Keratinocyte (primary cell): ENCODE measurements around the gene DEGS2. TPM values are rescaled to one million over a fixed set of nuclear protein-coding genes. Genes with fewer than 3 reads are reported as not detected.

Experiments used
- DNase-seq: peaks from one replicate; pipeline ENCODE4 v3.0.0-alpha.2; 2011; ENCODE audit warnings: low read depth, missing footprints, low spot score
- FAIRE-seq: peaks from 2 replicates; lab custom pipeline; 2011; peaks lifted over from hg19 to GRCh38; lab: Jason Lieb, UNC
- H2AFZ ChIP-seq: 2 replicates; pipeline ENCODE4 v1.6.0; 2012; ENCODE audit warnings: low read length, control low read depth, inconsistent platforms; ENCODE audit not compliant: control insufficient read depth
- H3K27ac ChIP-seq: 2 replicates; pipeline ENCODE4 v1.5.1; 2011; ENCODE audit warnings: low read length; ENCODE audit not compliant: control insufficient read depth, insufficient read depth
- H3K27me3 ChIP-seq: 3 replicates; pipeline ENCODE4 v1.6.0; 2011; ENCODE audit warnings: low read length; ENCODE audit not compliant: control insufficient read depth, insufficient read depth; ENCODE audit errors: extremely low read depth
- H3K36me3 ChIP-seq, 2 experiments: 2 replicates in 1 of 2; 3 replicates in 1 of 2; pipeline ENCODE4 v1.5.1; 2011; ENCODE audit warnings: low read length in 2 of 2, mild to moderate bottlenecking in 1 of 2; ENCODE audit not compliant: control insufficient read depth in 2 of 2, insufficient read depth in 2 of 2; ENCODE audit errors: extremely low read depth in 1 of 2
- H3K4me1 ChIP-seq: 3 replicates; pipeline ENCODE4 v1.5.1; 2011; ENCODE audit warnings: low read length; ENCODE audit not compliant: control insufficient read depth, insufficient read depth; ENCODE audit errors: extremely low read depth
- H3K4me2 ChIP-seq: 3 replicates; pipeline ENCODE4 v1.6.0; 2011; ENCODE audit warnings: low read depth, low read length; ENCODE audit not compliant: control insufficient read depth, insufficient read depth; ENCODE audit errors: extremely low read depth
- H3K4me3 ChIP-seq, 3 experiments: fragments of 200-600 bp in 1 of 3; sonication (generic) in 1 of 3; 2 replicates in 2 of 3; 3 replicates in 1 of 3; pipeline ENCODE4 v1.5.1; 2011 to 2016; ENCODE audit warnings: low read length in 3 of 3, mild to moderate bottlenecking in 3 of 3, control low read depth in 2 of 3, inconsistent platforms in 1 of 3, low read depth in 1 of 3, mixed read lengths in 1 of 3, mixed run types in 1 of 3, moderate library complexity in 1 of 3; ENCODE audit not compliant: control insufficient read depth in 2 of 3, insufficient read depth in 2 of 3; ENCODE audit errors: extremely low read depth in 1 of 3
- H3K79me2 ChIP-seq: 2 replicates; pipeline ENCODE4 v1.6.0; 2012; ENCODE audit warnings: low read length; ENCODE audit not compliant: control insufficient read depth, insufficient read depth
- H3K9ac ChIP-seq: 3 replicates; pipeline ENCODE4 v1.6.0; 2011; ENCODE audit warnings: low read length; ENCODE audit not compliant: control insufficient read depth, insufficient read depth; ENCODE audit errors: extremely low read depth
- H3K9me1 ChIP-seq: 3 replicates; pipeline ENCODE4 v1.6.0; 2011; ENCODE audit warnings: low read length; ENCODE audit not compliant: control insufficient read depth, insufficient read depth; ENCODE audit errors: extremely low read depth
- H3K9me3 ChIP-seq: 2 replicates; pipeline ENCODE4 v1.5.1; 2012; ENCODE audit warnings: low read depth, low read length; ENCODE audit not compliant: control insufficient read depth
- H4K20me1 ChIP-seq: 3 replicates; pipeline ENCODE4 v1.6.0; 2011; ENCODE audit warnings: low read length; ENCODE audit not compliant: control insufficient read depth, insufficient read depth; ENCODE audit errors: extremely low read depth
- EZH2 ChIP-seq: IDR thresholded peaks from one replicate; pipeline ENCODE4 v1.6.1; 2012; ENCODE audit warnings: inconsistent platforms, mild to moderate bottlenecking, low read length, moderate library complexity
- dilution Hi-C: fragments of 300-500 bp; cut with MboI; formaldehyde crosslinking; loops from one replicate; pipeline ENCODE4 v1.7.0; 2020; ENCODE audit warnings: low sequenced_read_pairs; ENCODE audit not compliant: extremely low pct_ligation_motif_present
- polyA plus RNA-seq, 5 experiments: library from polyadenylated mRNA; depleted of rRNA in 3 of 5; stranded (reverse) in 3 of 5; stranded (forward) in 1 of 5; unstranded in 1 of 5; fragments of >200 nt; gene quantifications; 1 replicate in 1 of 5; 2 replicates in 3 of 5; 3 replicates in 1 of 5; pipeline versions ENCODE4 v1.2.1 to v1.2.3, GENCODE V29; 2011 to 2012; ENCODE audit warnings: missing spikeins in 2 of 5, low read depth in 1 of 5, low replicate concordance in 1 of 5
- TF ChIP-seq, protein P1 (sequence below), 3 experiments: IDR thresholded peaks in 1 of 3; conservative IDR thresholded peaks in 1 of 3; optimal IDR thresholded peaks in 1 of 3; 2 replicates in 2 of 3; 3 replicates in 1 of 3; pipeline versions ENCODE3 to v1.5.1; 2011; ENCODE audit warnings: low read length in 3 of 3, mild to moderate bottlenecking in 3 of 3, moderate library complexity in 2 of 3, control low read depth in 1 of 3, inconsistent platforms in 1 of 3; ENCODE audit not compliant: insufficient read depth in 2 of 3; ENCODE audit errors: extremely low read depth in 1 of 3

The DEGS2 gene
- polyA plus RNA-seq, 1 donor (not counting 4 experiments of a cell fraction or from before 2014, with no cell fraction given) = 0.46 TPM

DNA sequence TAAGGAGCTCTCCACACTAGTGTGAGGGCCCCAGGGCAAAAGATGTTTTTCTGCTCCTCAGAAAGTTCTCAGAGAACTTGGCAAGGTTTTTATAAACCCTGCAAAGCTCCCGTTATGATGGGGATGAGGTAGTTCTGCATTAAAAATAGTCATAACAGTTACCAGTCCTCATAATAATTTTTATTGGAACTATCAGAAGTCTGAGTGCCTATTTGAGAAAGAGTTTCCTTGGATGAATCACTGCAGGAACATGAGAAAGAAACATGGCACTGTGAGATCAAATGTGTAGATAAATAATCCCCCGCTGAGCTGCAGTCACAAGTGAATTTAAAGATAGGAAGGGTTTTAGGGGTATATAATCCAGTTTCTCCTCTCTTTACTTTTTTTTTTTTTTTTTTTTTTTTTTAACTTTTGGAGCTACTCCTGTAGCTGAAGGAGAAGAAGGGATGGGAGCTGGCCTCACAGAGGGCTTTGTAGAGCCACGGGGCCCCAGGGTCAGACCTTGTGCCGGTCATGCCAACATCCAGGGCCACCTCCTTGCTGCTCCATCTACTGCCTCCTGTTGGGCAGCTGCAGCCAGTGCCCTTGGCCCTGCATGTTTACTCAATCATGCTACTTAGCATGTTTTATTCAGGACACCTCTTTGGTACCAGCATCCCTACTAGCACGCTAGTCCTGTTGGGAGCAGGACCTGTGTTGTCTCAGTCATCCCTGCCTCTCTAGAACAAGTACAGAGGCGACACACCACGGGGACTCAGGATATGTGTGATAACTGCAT lies 54.7 kb downstream of the DEGS2 start:
- no peak overlapping the region for H3K4me2 ChIP-seq
- H3K4me3 ChIP-seq = no peak overlapping the region
- H3K27me3 ChIP-seq = no peaks in the 10 kb centered on the region
- no peaks in the 10 kb centered on the region for H4K20me1 ChIP-seq
- H3K4me1 ChIP-seq = peaks cover 26% of the 10 kb centered on the region
- no peak overlapping the region for H3K9ac ChIP-seq
- H3K9me1 ChIP-seq = no peaks in the 10 kb centered on the region
- no peak overlapping the region for H2AFZ ChIP-seq
- dilution Hi-C loops = no loop called here
- no peak overlapping the region for H3K27ac ChIP-seq
- H3K9me3 ChIP-seq = no peaks in the 10 kb centered on the region
- H3K79me2 ChIP-seq = no peaks in the 10 kb centered on the region
- FAIRE-seq (no peak), DNase-seq (no peak)
- TF ChIP-seq EZH2 = no peak
- TF ChIP-seq, protein P1, sequence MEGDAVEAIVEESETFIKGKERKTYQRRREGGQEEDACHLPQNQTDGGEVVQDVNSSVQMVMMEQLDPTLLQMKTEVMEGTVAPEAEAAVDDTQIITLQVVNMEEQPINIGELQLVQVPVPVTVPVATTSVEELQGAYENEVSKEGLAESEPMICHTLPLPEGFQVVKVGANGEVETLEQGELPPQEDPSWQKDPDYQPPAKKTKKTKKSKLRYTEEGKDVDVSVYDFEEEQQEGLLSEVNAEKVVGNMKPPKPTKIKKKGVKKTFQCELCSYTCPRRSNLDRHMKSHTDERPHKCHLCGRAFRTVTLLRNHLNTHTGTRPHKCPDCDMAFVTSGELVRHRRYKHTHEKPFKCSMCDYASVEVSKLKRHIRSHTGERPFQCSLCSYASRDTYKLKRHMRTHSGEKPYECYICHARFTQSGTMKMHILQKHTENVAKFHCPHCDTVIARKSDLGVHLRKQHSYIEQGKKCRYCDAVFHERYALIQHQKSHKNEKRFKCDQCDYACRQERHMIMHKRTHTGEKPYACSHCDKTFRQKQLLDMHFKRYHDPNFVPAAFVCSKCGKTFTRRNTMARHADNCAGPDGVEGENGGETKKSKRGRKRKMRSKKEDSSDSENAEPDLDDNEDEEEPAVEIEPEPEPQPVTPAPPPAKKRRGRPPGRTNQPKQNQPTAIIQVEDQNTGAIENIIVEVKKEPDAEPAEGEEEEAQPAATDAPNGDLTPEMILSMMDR (optimal IDR thresholded peaks at IDR 0.05 in 1 of 3, IDR thresholded peaks at IDR 0.05 in 1 of 3, conservative IDR thresholded peaks at IDR 0.05 in 1 of 3; ENCODE audit: extremely low read depth in 1 of 3, insufficient read depth in 2 of 3, low read length in 3 of 3) = peak in 1 of 3 experiments; percentile 13
- H3K36me3 ChIP-seq = no peaks in the 10 kb centered on the region

DNA sequence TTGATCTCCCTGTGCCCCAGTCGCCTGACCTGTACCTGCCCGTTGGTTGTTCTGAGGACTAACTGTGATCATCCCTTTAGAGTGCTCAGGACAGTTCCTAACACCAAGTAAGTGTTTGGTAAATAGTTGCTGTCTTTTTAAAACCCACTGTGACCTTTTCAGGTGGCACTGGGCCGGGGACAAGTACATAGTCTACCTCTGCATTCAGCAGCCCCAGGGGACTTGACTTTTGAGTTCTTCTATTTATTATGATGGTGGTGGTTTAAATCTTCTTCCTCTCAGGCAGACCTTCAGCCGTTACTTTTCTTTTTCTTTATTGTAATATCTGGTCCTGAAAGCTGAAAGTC lies 55.5 kb downstream of the DEGS2 start:
- Histone ChIP-seq H2AFZ (no peak overlapping the region), H3K9ac (no peak overlapping the region), H3K79me2 (no peaks in the 10 kb centered on the region), H3K9me1 (no peaks in the 10 kb centered on the region), H3K4me1 (peaks cover 31% of the 10 kb centered on the region), H3K27me3 (no peaks in the 10 kb centered on the region), H3K9me3 (no peaks in the 10 kb centered on the region), H4K20me1 (no peaks in the 10 kb centered on the region), H3K27ac (no peak overlapping the region), H3K4me3 (no peak overlapping the region), H3K4me2 (no peak overlapping the region), H3K36me3 (no peaks in the 10 kb centered on the region)
- no peak for FAIRE-seq
- no peak for TF ChIP-seq EZH2
- TF ChIP-seq, protein P1 (optimal IDR thresholded peaks at IDR 0.05 in 1 of 3, IDR thresholded peaks at IDR 0.05 in 1 of 3, conservative IDR thresholded peaks at IDR 0.05 in 1 of 3; ENCODE audit: extremely low read depth in 1 of 3, insufficient read depth in 2 of 3, low read length in 3 of 3) = no peak
- dilution Hi-C loops = no loop called here
- no peak for DNase-seq
